Right lobe of liver (tissue), 6 donors: ENCODE measurements around the gene LRG1. TPM values are rescaled to one million over a fixed set of nuclear protein-coding genes. Genes with fewer than 3 reads are reported as not detected.

Source experiments
- ATAC-seq, 4 donors: fragments of 200-7000 bp; cut with Tn5 transposase; one replicate each; pipeline ENCODE4 v1.9.1; 2020; ENCODE audit warnings: mild to moderate bottlenecking in 4 of 4, moderate library complexity in 4 of 4
- DNase-seq, 3 donors: peaks; one replicate each; pipeline ENCODE4 v3.0.0-alpha.2; 2020
- H3K27ac ChIP-seq, 3 donors: fragments of 200-600 bp; one replicate each; pipeline ENCODE4 v1.8.0; 2022
- H3K27me3 ChIP-seq, 2 donors: fragments of 200-600 bp; one replicate each; pipeline ENCODE4 v1.8.0; 2022
- H3K36me3 ChIP-seq, 4 donors: fragments of 200-600 bp; sonication (generic) in 1 of 4; one replicate each; pipeline versions ENCODE4 v1.5.1 to v1.8.0; 2017 to 2022; ENCODE audit warnings: control low read depth in 1 of 4
- H3K4me1 ChIP-seq, 4 donors: fragments of 200-600 bp; sonication (generic) in 1 of 4; one replicate each; pipeline versions ENCODE4 v1.5.1 to v1.8.0; 2017 to 2022; ENCODE audit warnings: control low read depth in 1 of 4
- H3K4me3 ChIP-seq, 3 donors: fragments of 200-600 bp; one replicate each; pipeline ENCODE4 v1.8.0; 2022
- H3K9me3 ChIP-seq, 4 donors: fragments of 200-600 bp; sonication (generic) in 1 of 4; one replicate each; pipeline versions ENCODE4 v1.5.1 to v1.8.0; 2017 to 2022; ENCODE audit warnings: control low read depth in 1 of 4
- CTCF ChIP-seq, 4 donors: fragments of 200-600 bp in 3 of 4; fragments of 450-650 bp in 1 of 4; IDR thresholded peaks; one replicate each; pipeline versions ENCODE4 v1.5.1 to v1.8.0; 2016 to 2022; ENCODE audit warnings: antibody characterized with exemption in 4 of 4, mild to moderate bottlenecking in 2 of 4
- POLR2A ChIP-seq: fragments of 450-650 bp; IDR thresholded peaks from one replicate; pipeline ENCODE4 v1.6.1; 2017; ENCODE audit warnings: antibody characterized with exemption, mild to moderate bottlenecking
- WGBS: methylation state at CpG from one replicate; pipeline ENCODE4 v1.1.6; 2018; ENCODE audit warnings: low coverage, low lambda C conversion rate; ENCODE audit not compliant: insufficient coverage; ENCODE audit errors: missing lambda C conversion rate; 5-methylcytosine and 5-hydroxymethylcytosine counted together
- intact Hi-C, 2 donors: fragments of 100-400 bp; cut with DNase I; formaldehyde crosslinking; loops; one replicate each; pipeline versions ENCODE4 v1.11.2 to v1.14.1; 2022
- total RNA-seq, 6 experiments: library from RNA; depleted of rRNA in 2 of 6; stranded (reverse); fragments of >200 nt in 2 of 6; fragmentation: NEBNext Ultra II Directional in 3 of 6; extraction: Animal tissue kit (Norgen Biotek cat#: 25700) in 3 of 6; gene quantifications; one replicate each; pipeline versions ENCODE4 v1.1.0 to v1.2.4, GENCODE V29; 2016 to 2023
- donor health status: DM: no; HTN: yes; CAD: no.
- donor health status: DM: no; HTN: no; CAD: no.
- donor health status: DM: no; HTN: no; CAD: no.
- donor health status: DM: no; HTN: yes; CAD: no.
- donor health status: DM: no; HTN: yes; CAD: no.

LRG1 gene
- total RNA-seq, 6 experiments from 2014 or later = 331 to 1,334 (median 524) TPM

- Histone ChIP-seq H3K27ac (peak overlapping the region; percentile 4 to 81 (median 79)), H3K27me3 (no peaks in the 10 kb centered on the region), H3K36me3 (peaks cover 0 to 3% (median 1%) of the 10 kb centered on the region in 4 donors), H3K4me3 (peak overlapping the region; percentile 67 to 81 (median 70)), H3K4me1 (peaks cover 0 to 55% (median 5%) of the 10 kb centered on the region in 4 donors), H3K9me3 (no peaks in the 10 kb centered on the region)
- intact Hi-C loops = no loop called here
- TF ChIP-seq CTCF (IDR thresholded peaks at IDR 0.05) = no peak
- no peak for TF ChIP-seq POLR2A
- DNase-seq (peak in 1 of 3 donors; percentile 80), ATAC-seq (peak in 2 of 4 donors; percentile 2 to 10)
- 36% methylated on average over 3 of the region's 5 CpGs for WGBS
Observed at GRCh38 chr19:4536798-4537197, 3.0 kb downstream of the LRG1 start.

- H3K27me3 ChIP-seq = no peaks in the 10 kb centered on the region
- ATAC-seq = peak; percentile 45 to 75 (median 65)
- no peaks in the 10 kb centered on the region for H3K9me3 ChIP-seq
- peak; percentile 94 to 98 (median 97) for DNase-seq
- intact Hi-C loops = no loop called here
- WGBS = 10% methylated on average over 9 of the region's 49 CpGs
- peaks cover 0 to 42% (median 0%) of the 10 kb centered on the region in 4 donors for H3K4me1 ChIP-seq
- peak within 1 kb of the TSS in 2 of 3 donors; percentile 70 to 81 for H3K4me3 ChIP-seq
- H3K27ac ChIP-seq = peak within 1 kb of the TSS in 2 of 3 donors; percentile 77 to 87
- TF ChIP-seq CTCF (IDR thresholded peaks at IDR 0.05) (peak in 2 of 4 donors; percentile 3 to 13), POLR2A (peak; percentile 79)
- H3K36me3 ChIP-seq = peaks cover 0 to 3% (median 1%) of the 10 kb centered on the region in 4 donors
Observed at GRCh38 chr19:4534836-4535658, 4.8 kb downstream of the LRG1 start, which contains the start of gene PLIN5. PLIN5 (minus strand) TSS chr19:4535224; CDS start chr19:4534074, 1,150 bp downstream.

- WGBS = 90% methylated on average over 2 of the region's 9 CpGs
- Histone ChIP-seq H3K4me1 (peaks cover 0 to 41% (median 0%) of the 10 kb centered on the region in 4 donors), H3K36me3 (peaks cover 0 to 3% (median 3%) of the 10 kb centered on the region in 4 donors), H3K27me3 (no peaks in the 10 kb centered on the region), H3K4me3 (peak overlapping the region in 1 of 3 donors; percentile 70), H3K27ac (peak overlapping the region in 1 of 3 donors; percentile 87), H3K9me3 (no peaks in the 10 kb centered on the region)
- intact Hi-C loops = no loop called here
- TF ChIP-seq CTCF (IDR thresholded peaks at IDR 0.05) (no peak), POLR2A (no peak)
- DNase-seq (no peak), ATAC-seq (no peak)
Observed at GRCh38 chr19:4533835-4534424, 5.9 kb downstream of the LRG1 start.

- Histone ChIP-seq H3K27me3 (no peaks in the 10 kb centered on the region), H3K9me3 (no peaks in the 10 kb centered on the region), H3K36me3 (peaks cover 0 to 9% (median 3%) of the 10 kb centered on the region in 4 donors), H3K27ac (no peak overlapping the region), H3K4me1 (peaks cover 0 to 35% (median 0%) of the 10 kb centered on the region in 4 donors), H3K4me3 (no peak overlapping the region)
- intact Hi-C loops = no loop called here
- DNase-seq (no peak), ATAC-seq (no peak)
- WGBS = 64% methylated on average over 4 of the region's 9 CpGs
- TF ChIP-seq CTCF (IDR thresholded peaks at IDR 0.05) = no peak
- TF ChIP-seq POLR2A = no peak
Observed at GRCh38 chr19:4533334-4533733, 6.5 kb downstream of the LRG1 start.
